Activated CD4-positive, CD25-positive, alpha-beta regulatory T cell treated with anti-CD3 and anti-CD28 coated beads, Interleukin-2, amount 50 U/mL, for 72 hours (primary cell): Measurements from ENCODE around the gene TDRD3.
"Not testable (repeated sequence)": the region's sequence is repeated elsewhere in the genome, so short reads cannot be mapped to it uniquely, and the experiment has no call there.

Source experiments
- DNase-seq: peaks from one replicate; pipeline ENCODE4 v3.0.0; 2021

Gene TDRD3

GRCh38 chr13:60398907-60399589, 2.0 kb downstream of the TDRD3 start:
- DNase-seq: no peak

GRCh38 chr13:60402022-60402421, 5.0 kb downstream of the TDRD3 start:
- no peak for DNase-seq

- DNase-seq: no peak
Measured at GRCh38 chr13:60407095-60407494, 10.1 kb downstream of the TDRD3 start.

- DNase-seq: not testable (repeated sequence)
Measured at GRCh38 chr13:60407852-60408251, 10.8 kb downstream of the TDRD3 start.

GRCh38 chr13:60409574-60410292, 12.7 kb downstream of the TDRD3 start:
- DNase-seq: not testable (repeated sequence)

- DNase-seq: no peak
Measured at GRCh38 chr13:60410299-60410698, 13.3 kb downstream of the TDRD3 start.

GRCh38 chr13:60411464-60411863, 14.4 kb downstream of the TDRD3 start:
- no peak for DNase-seq

GRCh38 chr13:60411983-60412382, 15.0 kb downstream of the TDRD3 start:
- no peak for DNase-seq

- DNase-seq: no peak
Measured at GRCh38 chr13:60412909-60413616, 16.0 kb downstream of the TDRD3 start.

- no peak for DNase-seq
Measured at GRCh38 chr13:60414177-60414576, 17.2 kb downstream of the TDRD3 start.

GRCh38 chr13:60417734-60418133, 20.7 kb downstream of the TDRD3 start:
- DNase-seq: no peak

- DNase-seq: no peak
Measured at GRCh38 chr13:60418954-60419353, 21.9 kb downstream of the TDRD3 start.

GRCh38 chr13:60425332-60425731, 28.3 kb downstream of the TDRD3 start:
- DNase-seq: no peak

- DNase-seq: no peak
Measured at GRCh38 chr13:60426075-60426474, 29.1 kb downstream of the TDRD3 start.

GRCh38 chr13:60427285-60427684, 30.3 kb downstream of the TDRD3 start:
- DNase-seq: no peak

GRCh38 chr13:60431108-60431700, 34.2 kb downstream of the TDRD3 start:
- DNase-seq: no peak

GRCh38 chr13:60433505-60433904, 36.5 kb downstream of the TDRD3 start:
- no peak for DNase-seq

GRCh38 chr13:60435762-60436374, 38.8 kb downstream of the TDRD3 start:
- DNase-seq: no peak

- no peak for DNase-seq
Measured at GRCh38 chr13:60439201-60439600, 42.2 kb downstream of the TDRD3 start.

GRCh38 chr13:60441761-60442160, 44.7 kb downstream of the TDRD3 start:
- no peak for DNase-seq

- DNase-seq: no peak
Measured at GRCh38 chr13:60448907-60449510, 52.0 kb downstream of the TDRD3 start.

GRCh38 chr13:60453490-60453889, 56.5 kb downstream of the TDRD3 start:
- DNase-seq: no peak

- no peak for DNase-seq
Measured at GRCh38 chr13:60454425-60454824, 57.4 kb downstream of the TDRD3 start.
